Measurements from ENCODE around the gene CFAP210. TPM values are rescaled to one million over a fixed set of nuclear protein-coding genes. Genes with fewer than 3 reads are reported as not detected.

The CFAP210 gene
- total RNA-seq, 2 experiments from 2014 or later = not detected

GRCh38 chr2:169673921-169674320, 20.3 kb downstream of the CFAP210 start:
- intact Hi-C loops (cut with micrococcal nuclease) = no loop called here
- Mint-ChIP-seq H3K9me3 (no peaks in the 10 kb centered on the region), H3K27me3 (peaks cover 9% of the 10 kb centered on the region), H3K27ac (no peak overlapping the region), H3K4me3 (no peak overlapping the region), H3K36me3 (ENCODE audit: low read depth) (no peaks in the 10 kb centered on the region), H3K4me1 (ENCODE audit: low read depth) (no peaks in the 10 kb centered on the region)
- ATAC-seq (no peak), DNase-seq (no peak)
- no peak for TF ChIP-seq CTCF (IDR thresholded peaks at IDR 0.05)
- CTCF ChIA-PET = interaction anchor here (1.2 kb wide), 1 partner anchor 9 kb away, joined by 6 read pairs; no protein-coding TSS in a partner anchor
- POLR2A ChIA-PET = no interaction called here

- intact Hi-C loops (cut with micrococcal nuclease) = no loop called here
- Mint-ChIP-seq H3K4me3 (no peak overlapping the region), H3K36me3 (ENCODE audit: low read depth) (no peaks in the 10 kb centered on the region), H3K9me3 (no peaks in the 10 kb centered on the region), H3K27me3 (peaks cover 9% of the 10 kb centered on the region), H3K4me1 (ENCODE audit: low read depth) (no peaks in the 10 kb centered on the region), H3K27ac (no peak overlapping the region)
- no peak for TF ChIP-seq CTCF (IDR thresholded peaks at IDR 0.05)
- ATAC-seq = no peak
- POLR2A ChIA-PET = no interaction called here
- CTCF ChIA-PET = interaction anchor here (1.2 to 1.4 kb wide), 2 partner anchors 10 to 32 kb away, joined by 3 to 6 read pairs; no protein-coding TSS in a partner anchor
- no peak for DNase-seq
Measured at GRCh38 chr2:169673106-169673505, 21.1 kb downstream of the CFAP210 start.

GRCh38 chr2:169672406-169672805, 21.8 kb downstream of the CFAP210 start:
- Mint-ChIP-seq H3K4me1 (ENCODE audit: low read depth) (no peaks in the 10 kb centered on the region), H3K4me3 (no peak overlapping the region), H3K9me3 (no peaks in the 10 kb centered on the region), H3K27me3 (peaks cover 9% of the 10 kb centered on the region), H3K36me3 (ENCODE audit: low read depth) (no peaks in the 10 kb centered on the region), H3K27ac (no peak overlapping the region)
- ChIA-PET POLR2A (interaction anchor here (0.6 kb wide), 1 partner anchor 142 kb away, joined by 3 read pairs; no protein-coding TSS in a partner anchor), CTCF (interaction anchor here (1.4 kb wide), 1 partner anchor 33 kb away, joined by 3 read pairs; no protein-coding TSS in a partner anchor)
- DNase-seq (no peak), ATAC-seq (no peak)
- intact Hi-C loops (cut with micrococcal nuclease) = no loop called here
- TF ChIP-seq CTCF (IDR thresholded peaks at IDR 0.05) = no peak

- ATAC-seq (no peak), DNase-seq (no peak)
- no peaks in the 10 kb centered on the region for H3K36me3 Mint-ChIP-seq (ENCODE audit: low read depth)
- no peak overlapping the region for H3K4me3 Mint-ChIP-seq
- no peak for TF ChIP-seq CTCF (IDR thresholded peaks at IDR 0.05)
- no peaks in the 10 kb centered on the region for H3K4me1 Mint-ChIP-seq (ENCODE audit: low read depth)
- intact Hi-C loops (cut with micrococcal nuclease) = no loop called here
- ChIA-PET POLR2A (no interaction called here), CTCF (no interaction called here)
- H3K27me3 Mint-ChIP-seq = peaks cover 9% of the 10 kb centered on the region
- H3K27ac Mint-ChIP-seq = no peak overlapping the region
- no peaks in the 10 kb centered on the region for H3K9me3 Mint-ChIP-seq
Measured at GRCh38 chr2:169670937-169671336, 23.3 kb downstream of the CFAP210 start.

- DNase-seq (no peak), ATAC-seq (no peak)
- ChIA-PET POLR2A (no interaction called here), CTCF (no interaction called here)
- Mint-ChIP-seq H3K4me1 (ENCODE audit: low read depth) (no peaks in the 10 kb centered on the region), H3K4me3 (no peak overlapping the region), H3K9me3 (no peaks in the 10 kb centered on the region), H3K27ac (no peak overlapping the region), H3K27me3 (peaks cover 9% of the 10 kb centered on the region), H3K36me3 (ENCODE audit: low read depth) (no peaks in the 10 kb centered on the region)
- no peak for TF ChIP-seq CTCF (IDR thresholded peaks at IDR 0.05)
- intact Hi-C loops (cut with micrococcal nuclease) = no loop called here
Measured at GRCh38 chr2:169670215-169670651, 24.0 kb downstream of the CFAP210 start.
